ENCODE results near the gene BAHCC1.

DNA sequence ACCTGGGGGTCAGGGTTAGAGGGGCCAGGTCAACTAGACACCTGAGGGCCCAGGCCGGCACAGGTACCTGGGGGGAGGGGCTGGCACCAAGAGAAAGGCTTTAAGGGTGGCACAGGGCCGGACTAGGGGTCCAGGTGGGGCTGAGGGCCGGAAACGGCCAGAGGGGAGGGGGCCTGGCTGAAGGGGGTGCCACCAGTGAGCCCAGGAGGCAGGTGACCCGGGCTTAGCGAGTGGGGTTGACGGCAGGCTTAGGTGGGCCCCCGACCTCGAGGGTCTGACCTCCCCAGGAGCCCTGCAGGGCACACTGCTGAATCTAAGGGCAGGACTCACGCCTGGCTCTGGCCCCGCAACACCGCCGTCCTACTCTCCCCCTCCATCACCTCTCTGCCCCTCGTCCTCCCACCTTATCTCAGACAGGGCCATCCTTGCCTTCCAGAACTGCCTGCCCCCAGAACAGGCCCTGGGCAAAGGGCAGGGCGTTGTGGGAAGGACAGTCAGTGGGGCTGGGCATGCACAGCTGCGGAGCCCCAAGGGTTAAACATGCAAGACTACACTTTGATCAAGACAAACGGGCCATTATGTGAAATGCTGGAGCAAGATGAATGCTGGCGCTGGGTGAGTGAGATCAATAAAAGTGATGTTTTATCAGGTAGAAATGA lies 73.0 kb downstream of the BAHCC1 start:
- TF ChIP-seq, protein P1, sequence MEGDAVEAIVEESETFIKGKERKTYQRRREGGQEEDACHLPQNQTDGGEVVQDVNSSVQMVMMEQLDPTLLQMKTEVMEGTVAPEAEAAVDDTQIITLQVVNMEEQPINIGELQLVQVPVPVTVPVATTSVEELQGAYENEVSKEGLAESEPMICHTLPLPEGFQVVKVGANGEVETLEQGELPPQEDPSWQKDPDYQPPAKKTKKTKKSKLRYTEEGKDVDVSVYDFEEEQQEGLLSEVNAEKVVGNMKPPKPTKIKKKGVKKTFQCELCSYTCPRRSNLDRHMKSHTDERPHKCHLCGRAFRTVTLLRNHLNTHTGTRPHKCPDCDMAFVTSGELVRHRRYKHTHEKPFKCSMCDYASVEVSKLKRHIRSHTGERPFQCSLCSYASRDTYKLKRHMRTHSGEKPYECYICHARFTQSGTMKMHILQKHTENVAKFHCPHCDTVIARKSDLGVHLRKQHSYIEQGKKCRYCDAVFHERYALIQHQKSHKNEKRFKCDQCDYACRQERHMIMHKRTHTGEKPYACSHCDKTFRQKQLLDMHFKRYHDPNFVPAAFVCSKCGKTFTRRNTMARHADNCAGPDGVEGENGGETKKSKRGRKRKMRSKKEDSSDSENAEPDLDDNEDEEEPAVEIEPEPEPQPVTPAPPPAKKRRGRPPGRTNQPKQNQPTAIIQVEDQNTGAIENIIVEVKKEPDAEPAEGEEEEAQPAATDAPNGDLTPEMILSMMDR (IDR thresholded peaks at IDR 0.05; ENCODE audit: low read length): no peak
- TF ChIP-seq EZH2 (IDR thresholded peaks at IDR 0.05; ENCODE audit: borderline replicate concordance, low read length): no peak

Measured in OCI-LY1 (cell line).